Trophoblast cell (in vitro differentiated cells and primary cell): ENCODE data around the gene GGN.
"Not testable (repeated sequence)": the region's sequence is repeated elsewhere in the genome, so short reads cannot be mapped to it uniquely, and the experiment has no call there.

Experiments
- DNase-seq, 2 donors: peaks; one replicate each; pipeline ENCODE4 v3.0.0-alpha.2; 2016
- H2AFZ ChIP-seq: 2 replicates; pipeline ENCODE4 v1.6.1; 2013; ENCODE audit warnings: low read length, moderate library complexity, mild to moderate bottlenecking; ENCODE audit not compliant: insufficient read depth, poor library complexity
- H2AK5ac ChIP-seq: 2 replicates; pipeline ENCODE4 v1.6.1; 2013; ENCODE audit warnings: mild to moderate bottlenecking, low read length
- H2BK120ac ChIP-seq: 2 replicates; pipeline ENCODE4 v1.6.1; 2013; ENCODE audit warnings: low read length, mild to moderate bottlenecking, moderate library complexity; ENCODE audit not compliant: insufficient read depth, poor library complexity
- H2BK12ac ChIP-seq: 2 replicates; pipeline ENCODE4 v1.6.1; 2013; ENCODE audit warnings: mild to moderate bottlenecking, low read length, moderate library complexity
- H2BK5ac ChIP-seq: 2 replicates; pipeline ENCODE4 v1.6.1; 2013; ENCODE audit warnings: low read length, low read depth, moderate library complexity, mild to moderate bottlenecking; ENCODE audit not compliant: poor library complexity
- H3K14ac ChIP-seq: 2 replicates; pipeline ENCODE4 v1.6.1; 2013; ENCODE audit warnings: mild to moderate bottlenecking, low read length
- H3K18ac ChIP-seq: 2 replicates; pipeline ENCODE4 v1.6.1; 2013; ENCODE audit warnings: mild to moderate bottlenecking, low read length
- H3K23ac ChIP-seq: 2 replicates; pipeline ENCODE4 v1.6.1; 2013; ENCODE audit warnings: low read length
- H3K27ac ChIP-seq: 2 replicates; pipeline ENCODE4 v1.5.1; 2013; ENCODE audit warnings: low read depth, mild to moderate bottlenecking, inconsistent platforms, low read length, moderate library complexity
- H3K27me3 ChIP-seq: 2 replicates; pipeline ENCODE4 v1.6.1; 2013; ENCODE audit warnings: inconsistent platforms, mild to moderate bottlenecking, low read length, moderate library complexity; ENCODE audit not compliant: insufficient read depth
- H3K36me3 ChIP-seq, 2 experiments: 1 replicate in 1 of 2; 2 replicates in 1 of 2; pipeline ENCODE4 v1.6.1; 2013; ENCODE audit warnings: low read length in 2 of 2, mild to moderate bottlenecking in 2 of 2, moderate library complexity in 1 of 2; ENCODE audit not compliant: insufficient read depth in 2 of 2, control insufficient read depth in 1 of 2
- H3K4ac ChIP-seq: 2 replicates; pipeline ENCODE4 v1.6.1; 2013; ENCODE audit warnings: low read depth, mild to moderate bottlenecking, low read length, moderate library complexity
- H3K4me1 ChIP-seq, 2 experiments: 1 replicate in 1 of 2; 2 replicates in 1 of 2; pipeline ENCODE4 v1.6.1; 2013; ENCODE audit warnings: low read length in 2 of 2, mild to moderate bottlenecking in 2 of 2, moderate library complexity in 1 of 2; ENCODE audit not compliant: insufficient read depth in 2 of 2, control insufficient read depth in 1 of 2
- H3K4me2 ChIP-seq: 2 replicates; pipeline ENCODE4 v1.6.1; 2013; ENCODE audit warnings: inconsistent platforms, mild to moderate bottlenecking, low read length, moderate library complexity
- H3K4me3 ChIP-seq: 2 replicates; pipeline ENCODE4 v1.5.1; 2013; ENCODE audit warnings: mild to moderate bottlenecking, low read depth, low read length, inconsistent platforms
- H3K79me1 ChIP-seq: one replicate; pipeline ENCODE4 v1.6.1; 2013; ENCODE audit warnings: low read length
- H3K79me2 ChIP-seq: 2 replicates; pipeline ENCODE4 v1.6.1; 2013; ENCODE audit warnings: low read length, mild to moderate bottlenecking; ENCODE audit not compliant: control insufficient read depth, insufficient read depth, poor library complexity
- H3K9ac ChIP-seq: 2 replicates; pipeline ENCODE4 v1.6.1; 2013; ENCODE audit warnings: mild to moderate bottlenecking, low read length
- H3K9me3 ChIP-seq: 2 replicates; pipeline ENCODE4 v1.6.1; 2013; ENCODE audit warnings: low read depth, mild to moderate bottlenecking, control low read depth, inconsistent platforms, low read length; ENCODE audit not compliant: insufficient read depth
- H4K12ac ChIP-seq: 2 replicates; pipeline ENCODE4 v1.6.1; 2013; ENCODE audit warnings: low read depth, mild to moderate bottlenecking, low read length, moderate library complexity
- H4K8ac ChIP-seq: 2 replicates; pipeline ENCODE4 v1.6.1; 2013; ENCODE audit warnings: low read depth, mild to moderate bottlenecking, low read length, moderate library complexity
- H4K91ac ChIP-seq: one replicate; pipeline ENCODE4 v1.6.1; 2013; ENCODE audit warnings: low read depth, mild to moderate bottlenecking, low read length, moderate library complexity
- WGBS: extraction: QIAGEN DNeasy Blood & Tissue Kit; methylation state at CpG from one replicate; pipeline ENCODE4 v1.1.7; 2013; ENCODE audit warnings: missing lambda C conversion rate; ENCODE audit not compliant: insufficient read length, insufficient coverage; ENCODE audit errors: extremely low coverage; 5-methylcytosine and 5-hydroxymethylcytosine counted together

Gene GGN

DNA sequence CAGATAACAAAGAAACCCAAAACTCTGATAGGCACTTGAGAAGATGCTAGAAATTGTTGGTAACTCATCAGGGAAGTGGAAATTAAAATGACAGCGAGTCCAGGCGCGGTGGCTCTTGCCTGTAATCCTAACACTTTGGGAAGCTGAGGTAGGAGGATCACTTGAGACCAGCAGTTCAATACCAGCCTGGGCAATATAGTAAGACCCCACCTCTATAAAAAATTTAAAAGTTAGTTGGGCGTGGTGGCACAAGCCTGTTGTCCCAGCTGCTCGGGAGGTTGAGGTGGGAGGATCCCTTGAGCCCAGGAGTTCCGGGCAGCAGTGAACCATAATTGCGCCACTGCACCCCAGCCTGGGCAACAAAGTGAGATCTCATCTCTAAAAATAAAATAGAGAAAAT lies 43.1 kb upstream of the GGN start:
- WGBS = no CpG with 5 or more reads among the region's 7 CpGs

GRCh38 chr19:38429811-38430156 lies 42.0 kb upstream of the GGN start:
- Histone ChIP-seq H3K27ac (no peak overlapping the region), H2BK120ac (no peak overlapping the region), H3K4me1 (peaks cover 8 to 11% of the 10 kb centered on the region in 2 experiments), H2BK12ac (no peak overlapping the region), H2BK5ac (no peak overlapping the region), H2AFZ (no peak overlapping the region), H3K4ac (no peak overlapping the region), H3K79me1 (no peaks in the 10 kb centered on the region), H3K18ac (no peak overlapping the region), H3K36me3 (no peaks in the 10 kb centered on the region), H3K79me2 (no peaks in the 10 kb centered on the region), H4K91ac (no peak overlapping the region), H3K4me2 (no peak overlapping the region), H3K9me3 (no peaks in the 10 kb centered on the region), H3K14ac (no peak overlapping the region), H2AK5ac (no peak overlapping the region), H3K9ac (no peak overlapping the region), H4K8ac (no peak overlapping the region), H3K27me3 (no peaks in the 10 kb centered on the region), H3K23ac (no peak overlapping the region), H4K12ac (no peak overlapping the region), H3K4me3 (no peak overlapping the region)
- no peak for DNase-seq
- WGBS = no CpG with 5 or more reads among the region's 2 CpGs

More for the DNA sequence above, 43.1 kb upstream of the GGN start:
- H3K14ac ChIP-seq = no peak overlapping the region
- no peaks in the 10 kb centered on the region for H3K79me2 ChIP-seq
- H4K12ac ChIP-seq = no peak overlapping the region
- no peak overlapping the region for H3K4me2 ChIP-seq
- H3K4me3 ChIP-seq = no peak overlapping the region
- H3K36me3 ChIP-seq = no peaks in the 10 kb centered on the region
- H3K27me3 ChIP-seq = no peaks in the 10 kb centered on the region
- no peak overlapping the region for H2BK12ac ChIP-seq
- H3K9ac ChIP-seq = no peak overlapping the region
- H2BK5ac ChIP-seq = no peak overlapping the region
- no peaks in the 10 kb centered on the region for H3K79me1 ChIP-seq
- H3K9me3 ChIP-seq = no peaks in the 10 kb centered on the region
- H2AFZ ChIP-seq = no peak overlapping the region
- H3K4ac ChIP-seq = no peak overlapping the region
- no peak overlapping the region for H3K23ac ChIP-seq
- H3K27ac ChIP-seq = no peak overlapping the region
- H4K91ac ChIP-seq = no peak overlapping the region
- no peak overlapping the region for H2AK5ac ChIP-seq
- no peak for DNase-seq
- no peak overlapping the region for H3K18ac ChIP-seq
- H4K8ac ChIP-seq = no peak overlapping the region
- no peak overlapping the region for H2BK120ac ChIP-seq
- H3K4me1 ChIP-seq = peaks cover 4 to 10% of the 10 kb centered on the region in 2 experiments

DNA sequence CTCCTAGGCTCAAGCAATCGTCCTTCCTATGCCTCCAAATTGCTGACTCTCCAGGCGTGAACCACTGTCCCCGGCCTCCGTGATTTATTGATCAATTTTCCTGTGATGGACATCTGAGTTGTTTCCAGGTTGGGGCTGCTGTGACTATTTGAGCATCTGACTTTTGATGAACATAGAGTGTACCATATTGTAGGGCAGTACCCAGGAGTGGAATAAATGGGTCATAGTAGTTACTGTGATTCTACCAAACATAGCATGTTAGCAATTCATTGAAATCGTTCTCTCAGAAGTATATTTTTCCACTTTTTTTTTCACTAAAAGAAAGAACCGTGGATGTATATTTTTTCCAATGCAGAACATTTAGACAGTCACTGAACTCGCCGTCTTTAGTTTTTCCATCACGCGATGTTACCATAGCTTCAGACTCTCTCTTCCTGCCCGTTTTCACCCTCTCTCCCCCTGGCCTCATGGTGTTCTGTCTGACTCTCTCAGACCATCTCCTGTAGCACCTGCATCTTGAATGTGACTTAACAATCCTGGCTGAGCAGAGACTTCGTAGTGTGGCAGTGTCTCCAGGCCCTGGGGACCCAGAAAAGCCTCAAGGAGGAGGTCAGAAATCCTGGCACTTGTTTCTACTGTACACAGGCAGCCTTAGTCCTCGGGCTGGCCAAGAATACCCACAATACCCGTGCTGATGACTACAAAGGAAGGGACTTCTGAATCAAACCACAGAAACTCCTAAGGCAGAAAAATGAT lies 41.4 kb upstream of the GGN start:
- no peak overlapping the region for H2BK12ac ChIP-seq
- H3K9ac ChIP-seq = no peak overlapping the region
- H3K23ac ChIP-seq = no peak overlapping the region
- no peaks in the 10 kb centered on the region for H3K79me2 ChIP-seq
- no peak overlapping the region for H3K4me2 ChIP-seq
- no peak overlapping the region for H3K4me3 ChIP-seq
- no peak overlapping the region for H4K91ac ChIP-seq
- H3K36me3 ChIP-seq = no peaks in the 10 kb centered on the region
- no peak overlapping the region for H3K14ac ChIP-seq
- H3K4ac ChIP-seq = no peak overlapping the region
- no peak overlapping the region for H2AK5ac ChIP-seq
- H4K12ac ChIP-seq = no peak overlapping the region
- H2BK5ac ChIP-seq = no peak overlapping the region
- no peaks in the 10 kb centered on the region for H3K79me1 ChIP-seq
- no peak overlapping the region for H2BK120ac ChIP-seq
- no CpG with 5 or more reads among the region's 14 CpGs for WGBS
- peaks cover 5 to 6% of the 10 kb centered on the region in 2 experiments for H3K4me1 ChIP-seq
- H3K18ac ChIP-seq = no peak overlapping the region
- H3K9me3 ChIP-seq = no peaks in the 10 kb centered on the region
- H3K27ac ChIP-seq = no peak overlapping the region
- no peaks in the 10 kb centered on the region for H3K27me3 ChIP-seq
- H4K8ac ChIP-seq = no peak overlapping the region
- no peak overlapping the region for H2AFZ ChIP-seq
- no peak for DNase-seq

GRCh38 chr19:38427035-38427677 lies 39.3 kb upstream of the GGN start:
- not testable (repeated sequence) for DNase-seq, H3K9me3 ChIP-seq, H2BK12ac ChIP-seq, H3K4me2 ChIP-seq, H3K9ac ChIP-seq, H3K18ac ChIP-seq, H3K27ac ChIP-seq, H2AK5ac ChIP-seq, H3K4me3 ChIP-seq, H2BK5ac ChIP-seq, H3K4ac ChIP-seq, H4K12ac ChIP-seq, H3K79me1 ChIP-seq, H4K8ac ChIP-seq, H4K91ac ChIP-seq, H2BK120ac ChIP-seq, H3K14ac ChIP-seq, H3K27me3 ChIP-seq, H2AFZ ChIP-seq, H3K79me2 ChIP-seq, H3K23ac ChIP-seq, H3K4me1 ChIP-seq, H3K36me3 ChIP-seq
- WGBS = no CpG with 5 or more reads among the region's 17 CpGs
